Activated naive CD4-positive, alpha-beta T cell treated with anti-CD3 and anti-CD28 coated beads, Interleukin-2, amount 50 U/mL, for 72 hours (primary cell): ENCODE data around the gene PLA2G2C. TPM values are rescaled to one million over a fixed set of nuclear protein-coding genes. Genes with fewer than 3 reads are reported as not detected.

Experiments
- ATAC-seq, 2 donors: fragments of 150-1000 bp; cut with Tn5 transposase; 2 replicates each; pipeline ENCODE4 v1.10.0; 2021; ENCODE audit warnings: mild to moderate bottlenecking in 2 of 2, moderate library complexity in 2 of 2
- DNase-seq, 2 donors: peaks; one replicate each; pipeline ENCODE4 v3.0.0; 2021 to 2022; ENCODE audit warnings: low spot score in 2 of 2
- H3K27ac Mint-ChIP-seq, 2 donors: one replicate each; pipeline ENCODE4 v1.8.0; 2022; ENCODE audit warnings: mild to moderate bottlenecking in 2 of 2, mixed read lengths in 2 of 2
- H3K36me3 Mint-ChIP-seq, 2 donors: one replicate each; pipeline ENCODE4 v1.8.0; 2022; ENCODE audit warnings: mixed read lengths in 2 of 2
- H3K9me3 Mint-ChIP-seq, 2 donors: one replicate each; pipeline ENCODE4 v1.8.0; 2022; ENCODE audit warnings: mixed read lengths in 2 of 2
- total RNA-seq, 2 donors: library from RNA; stranded (reverse); gene quantifications; one replicate each; pipeline ENCODE4 v1.2.3, GENCODE V29; 2022

PLA2G2C gene
- total RNA-seq, 2 donors from 2014 or later = 0.58 TPM; not detected in 1

- Mint-ChIP-seq H3K9me3 (no peaks in the 10 kb centered on the region), H3K36me3 (no peaks in the 10 kb centered on the region), H3K27ac (no peak overlapping the region)
- DNase-seq (no peak), ATAC-seq (no peak)
Measured at GRCh38 chr1:20191266-20191825, 5.0 kb upstream of the PLA2G2C start.

- H3K36me3 Mint-ChIP-seq = no peaks in the 10 kb centered on the region
- H3K27ac Mint-ChIP-seq = no peak overlapping the region
- DNase-seq = no peak
- ATAC-seq = no peak
- H3K9me3 Mint-ChIP-seq = no peaks in the 10 kb centered on the region
Measured at GRCh38 chr1:20190256-20191160, 4.2 kb upstream of the PLA2G2C start.

- Mint-ChIP-seq H3K9me3 (no peaks in the 10 kb centered on the region), H3K36me3 (no peaks in the 10 kb centered on the region), H3K27ac (no peak overlapping the region)
- DNase-seq (no peak), ATAC-seq (no peak)
Measured at GRCh38 chr1:20189664-20190063, 3.3 kb upstream of the PLA2G2C start.

- no peaks in the 10 kb centered on the region for H3K9me3 Mint-ChIP-seq
- DNase-seq = no peak
- ATAC-seq = no peak
- H3K27ac Mint-ChIP-seq = peak overlapping the region in 1 of 2 donors; percentile 12
- peaks cover 0 to 12% of the 10 kb centered on the region in 2 donors for H3K36me3 Mint-ChIP-seq
Measured at GRCh38 chr1:20188455-20188817, 2.1 kb upstream of the PLA2G2C start.

GRCh38 chr1:20187813-20188454 is 1.6 kb upstream of the PLA2G2C start:
- ATAC-seq = no peak
- Mint-ChIP-seq H3K9me3 (no peaks in the 10 kb centered on the region), H3K36me3 (peaks cover 0 to 16% of the 10 kb centered on the region in 2 donors), H3K27ac (peak overlapping the region; percentile 48 to 68)
- no peak for DNase-seq

- Mint-ChIP-seq H3K27ac (peak overlapping the region; percentile 68 to 77), H3K36me3 (peaks cover 0 to 16% of the 10 kb centered on the region in 2 donors), H3K9me3 (no peaks in the 10 kb centered on the region)
- ATAC-seq (peak; percentile 29 to 63), DNase-seq (peak in 1 of 2 donors; percentile 36)
Measured at GRCh38 chr1:20187103-20187812, 940 bp upstream of the PLA2G2C start.

GRCh38 chr1:20184997-20185833 is 1.1 kb downstream of the PLA2G2C start:
- peaks cover under 1 to 21% of the 10 kb centered on the region in 2 donors for H3K36me3 Mint-ChIP-seq
- DNase-seq = peak; percentile 63 to 81
- peaks cover 0 to 3% of the 10 kb centered on the region in 2 donors for H3K9me3 Mint-ChIP-seq
- H3K27ac Mint-ChIP-seq = peak overlapping the region; percentile 63 to 75
- peak; percentile 70 to 86 for ATAC-seq

GRCh38 chr1:20184481-20184900 is 1.8 kb downstream of the PLA2G2C start:
- peak overlapping the region; percentile 75 for H3K27ac Mint-ChIP-seq

GRCh38 chr1:20183616-20184271 is 2.6 kb downstream of the PLA2G2C start:
- peaks cover 11 to 16% of the 10 kb centered on the region in 2 donors for H3K9me3 Mint-ChIP-seq
- no peak for DNase-seq
- no peak overlapping the region for H3K27ac Mint-ChIP-seq
- ATAC-seq = no peak
- H3K36me3 Mint-ChIP-seq = peaks cover 7 to 27% of the 10 kb centered on the region in 2 donors

More at GRCh38 chr1:20184481-20184900, 1.8 kb downstream of the PLA2G2C start:
- DNase-seq = no peak
- Mint-ChIP-seq H3K36me3 (peaks cover 7 to 27% of the 10 kb centered on the region in 2 donors), H3K9me3 (peaks cover 7 to 10% of the 10 kb centered on the region in 2 donors)
- no peak for ATAC-seq

GRCh38 chr1:20183035-20183434 is 3.3 kb downstream of the PLA2G2C start:
- ATAC-seq (no peak), DNase-seq (no peak)
- Mint-ChIP-seq H3K36me3 (peaks cover 7 to 27% of the 10 kb centered on the region in 2 donors), H3K9me3 (peaks cover 11 to 16% of the 10 kb centered on the region in 2 donors), H3K27ac (no peak overlapping the region)

- no peak overlapping the region for H3K27ac Mint-ChIP-seq
- H3K9me3 Mint-ChIP-seq = peaks cover 11 to 16% of the 10 kb centered on the region in 2 donors
- DNase-seq (no peak), ATAC-seq (no peak)
- peaks cover 7 to 27% of the 10 kb centered on the region in 2 donors for H3K36me3 Mint-ChIP-seq
Measured at GRCh38 chr1:20182415-20182814, 3.9 kb downstream of the PLA2G2C start.

- DNase-seq = no peak
- ATAC-seq = no peak
- no peak overlapping the region for H3K27ac Mint-ChIP-seq
- H3K9me3 Mint-ChIP-seq = peaks cover 11 to 16% of the 10 kb centered on the region in 2 donors
- H3K36me3 Mint-ChIP-seq = peaks cover 7 to 27% of the 10 kb centered on the region in 2 donors
Measured at GRCh38 chr1:20180844-20181207, 5.5 kb downstream of the PLA2G2C start.

- ATAC-seq (no peak), DNase-seq (no peak)
- Mint-ChIP-seq H3K9me3 (peaks cover 11 to 16% of the 10 kb centered on the region in 2 donors), H3K36me3 (peaks cover 7 to 27% of the 10 kb centered on the region in 2 donors), H3K27ac (peak overlapping the region in 1 of 2 donors; percentile 81)
Measured at GRCh38 chr1:20180129-20180843, 6.0 kb downstream of the PLA2G2C start.

GRCh38 chr1:20179371-20180128 is 6.8 kb downstream of the PLA2G2C start:
- no peak for DNase-seq
- H3K36me3 Mint-ChIP-seq = peaks cover 7 to 26% of the 10 kb centered on the region in 2 donors
- ATAC-seq = no peak
- H3K27ac Mint-ChIP-seq = peak overlapping the region in 1 of 2 donors; percentile 81
- peaks cover 11 to 16% of the 10 kb centered on the region in 2 donors for H3K9me3 Mint-ChIP-seq
